NCI-H146 treated with DMSO at 0.1 percent for 48 hours (cell line): ENCODE data around the gene MED27.
A peak's percentile ranks its signal among the peaks of the same experiment; 100 is the strongest.

Experiments used
- DNase-seq: peaks from one replicate; lab custom pipeline; 2025; ENCODE audit not compliant: unreplicated experiment; lab: John Stamatoyannopoulos, UW

The MED27 gene

DNA sequence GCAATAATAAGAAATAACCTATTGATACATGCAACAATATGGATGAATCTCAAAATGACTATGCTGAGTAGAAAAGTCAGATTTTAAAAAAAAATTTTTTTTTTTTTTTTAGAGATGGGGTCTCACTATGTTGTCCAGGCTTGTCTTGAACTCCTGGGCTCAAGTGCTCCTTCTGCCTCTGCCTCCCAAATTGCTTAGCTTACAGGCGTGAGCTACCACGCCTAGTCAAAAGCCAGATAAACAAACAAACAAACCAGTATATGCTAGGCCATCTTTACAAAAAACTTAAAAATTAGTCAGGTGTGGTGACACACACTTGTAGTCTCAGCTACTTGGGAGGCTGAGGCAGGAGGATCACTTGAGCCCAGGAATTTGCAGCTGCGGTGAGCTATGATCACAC, 79.0 kb downstream of the MED27 start:
- DNase-seq = no peak

- no peak for DNase-seq
Observed at GRCh38 chr9:131999692-132000551, 79.7 kb downstream of the MED27 start.

GRCh38 chr9:131997779-131998178, 81.9 kb downstream of the MED27 start:
- DNase-seq = no peak

DNA sequence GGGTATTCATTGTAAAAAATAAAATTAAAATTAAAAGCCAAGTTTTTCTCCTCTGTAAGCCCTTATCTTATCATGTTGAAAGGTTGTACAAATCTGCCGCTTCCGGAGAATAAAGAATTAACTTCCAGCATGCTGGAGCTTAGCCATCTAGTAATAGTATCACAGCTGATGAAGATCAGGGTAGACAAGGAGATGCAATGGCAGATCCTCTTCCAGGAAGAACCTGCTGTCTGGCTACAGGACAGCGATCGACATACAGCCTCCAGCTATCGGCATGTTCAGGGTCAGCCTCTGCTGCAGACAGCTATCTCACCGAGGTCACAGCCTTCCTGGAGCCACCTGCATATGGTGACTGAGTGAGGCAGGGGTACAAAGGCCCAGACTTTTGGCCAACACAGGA, 82.6 kb downstream of the MED27 start:
- no peak for DNase-seq

- no peak for DNase-seq
Observed at GRCh38 chr9:131995382-131995781, 84.3 kb downstream of the MED27 start.

DNA sequence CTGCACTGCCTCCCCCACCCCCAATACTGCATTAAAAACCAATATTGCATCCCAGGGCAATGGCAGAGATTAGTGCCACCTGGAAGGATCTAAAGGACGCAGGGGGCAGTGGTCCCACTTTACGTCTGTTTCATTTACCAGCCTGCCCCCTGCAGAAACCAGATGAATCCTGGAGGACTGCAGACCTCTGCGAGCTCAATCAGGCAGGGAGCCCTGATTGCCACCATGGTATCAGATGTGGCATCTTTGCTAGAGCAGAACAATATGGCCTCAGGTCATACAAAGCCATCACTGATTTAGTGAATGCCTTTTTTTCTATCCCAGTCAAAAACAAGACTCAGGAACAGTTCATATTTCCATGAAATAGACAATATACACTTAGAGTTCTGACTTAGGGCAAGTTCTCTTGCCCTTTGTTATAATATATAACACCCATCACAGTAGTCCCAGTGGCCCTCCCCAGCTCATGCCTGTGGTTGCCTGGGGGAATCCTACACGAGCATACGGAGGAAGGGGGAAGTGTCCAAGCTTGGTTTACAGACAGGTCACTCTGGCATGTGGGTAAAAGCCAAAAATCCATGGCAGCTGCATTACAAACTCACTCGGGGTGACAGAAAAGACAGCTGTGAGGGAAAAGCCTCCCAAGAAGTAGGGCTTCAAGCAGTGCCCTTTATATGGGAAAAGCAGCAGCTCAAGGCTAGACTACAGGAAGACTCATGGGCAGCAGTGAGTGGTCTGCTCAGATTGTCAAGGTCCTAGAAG, 85.1 kb downstream of the MED27 start:
- DNase-seq = no peak

DNA sequence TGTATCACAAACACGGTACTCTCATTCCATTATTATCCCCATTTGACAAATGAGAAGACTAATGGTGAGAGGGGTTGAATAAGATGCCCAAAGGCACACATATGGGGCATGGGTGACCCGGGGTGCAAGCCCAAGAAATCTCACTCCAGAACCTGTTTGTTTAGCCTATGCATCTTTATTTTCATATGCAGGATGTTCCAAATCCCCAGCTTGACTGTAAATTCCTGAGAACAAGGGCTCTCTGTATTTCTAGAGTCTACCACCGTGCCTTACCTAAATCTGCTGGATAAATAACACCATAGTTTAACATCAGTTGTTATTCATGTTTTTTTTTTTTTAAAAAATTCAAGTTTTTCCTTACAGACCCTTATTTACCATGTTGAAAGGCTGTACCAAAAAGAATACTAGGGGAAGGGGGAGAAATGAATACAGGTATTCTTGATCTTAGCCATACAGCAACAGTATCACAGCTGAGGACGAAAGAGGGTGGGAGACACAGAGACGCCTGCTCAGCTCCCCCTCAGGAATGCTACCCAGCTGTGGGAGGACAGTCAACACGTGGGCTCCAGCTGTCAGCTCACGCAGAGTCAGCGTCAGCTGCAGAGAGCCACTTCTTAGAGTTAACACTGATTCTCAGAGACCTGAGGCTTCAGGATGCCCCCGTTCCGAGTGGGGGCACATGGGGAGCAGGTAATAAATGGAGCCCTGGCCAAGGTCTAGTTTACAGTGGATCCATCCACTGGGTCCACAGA, 86.6 kb downstream of the MED27 start:
- DNase-seq = no peak

GRCh38 chr9:131987232-131987631, 92.4 kb downstream of the MED27 start:
- no peak for DNase-seq

DNA sequence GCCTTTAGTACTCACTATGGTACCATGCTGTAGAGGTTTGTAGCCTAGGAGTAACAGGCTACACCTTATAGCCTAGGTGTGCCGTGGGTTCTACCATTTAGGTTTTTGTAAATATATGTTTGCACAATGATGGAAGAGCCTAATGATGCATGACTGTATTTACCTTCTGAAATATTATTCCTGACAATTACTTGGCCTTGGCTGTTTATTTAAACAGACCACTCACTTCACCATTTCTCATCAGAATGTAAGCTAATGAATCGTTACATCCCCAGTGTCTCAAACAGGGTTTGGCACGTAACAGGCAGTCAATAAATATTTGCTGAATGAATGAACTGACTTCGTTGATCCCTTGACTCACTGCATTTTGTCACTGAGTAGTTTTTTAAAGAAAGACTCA, 93.1 kb downstream of the MED27 start:
- peak; percentile 72 for DNase-seq

DNA sequence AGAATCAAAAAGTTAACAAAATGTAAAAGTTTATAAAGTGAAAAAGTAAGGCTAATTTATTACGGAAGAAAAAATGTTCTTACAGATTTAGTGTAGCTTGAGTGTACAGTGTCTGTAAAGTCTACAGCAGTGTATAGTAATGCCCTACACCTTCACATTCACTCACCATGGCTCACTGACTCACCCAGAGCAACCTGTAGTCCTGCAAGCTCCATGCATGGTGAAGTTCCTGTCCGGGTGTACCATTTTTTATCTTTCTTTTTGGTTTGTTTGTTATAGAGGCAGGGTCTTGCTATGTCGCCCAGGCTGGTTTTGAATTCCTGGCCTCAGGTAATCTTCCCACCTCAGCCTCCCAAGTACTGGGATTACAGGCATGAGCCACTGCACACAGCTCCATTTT, 93.6 kb downstream of the MED27 start:
- no peak for DNase-seq

DNA sequence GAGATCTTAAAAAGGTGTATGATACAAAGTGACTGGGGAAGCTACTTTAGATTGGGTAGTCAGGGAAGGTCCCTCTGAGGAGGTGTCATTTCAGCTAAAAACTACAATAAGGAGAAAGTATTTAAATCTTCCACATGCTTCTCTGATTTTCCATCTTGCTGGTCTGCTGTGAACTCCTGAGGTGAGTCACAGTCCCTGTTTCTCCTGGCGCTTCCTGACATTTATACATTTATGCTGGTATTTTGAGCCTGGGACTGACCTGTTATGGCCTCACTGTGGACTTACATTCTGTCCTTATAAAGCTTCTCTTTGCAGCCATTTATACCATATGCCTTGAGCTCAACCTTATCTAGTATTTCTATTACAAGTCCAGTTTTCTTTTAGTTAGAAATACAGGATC, 95.1 kb downstream of the MED27 start:
- no peak for DNase-seq

DNA sequence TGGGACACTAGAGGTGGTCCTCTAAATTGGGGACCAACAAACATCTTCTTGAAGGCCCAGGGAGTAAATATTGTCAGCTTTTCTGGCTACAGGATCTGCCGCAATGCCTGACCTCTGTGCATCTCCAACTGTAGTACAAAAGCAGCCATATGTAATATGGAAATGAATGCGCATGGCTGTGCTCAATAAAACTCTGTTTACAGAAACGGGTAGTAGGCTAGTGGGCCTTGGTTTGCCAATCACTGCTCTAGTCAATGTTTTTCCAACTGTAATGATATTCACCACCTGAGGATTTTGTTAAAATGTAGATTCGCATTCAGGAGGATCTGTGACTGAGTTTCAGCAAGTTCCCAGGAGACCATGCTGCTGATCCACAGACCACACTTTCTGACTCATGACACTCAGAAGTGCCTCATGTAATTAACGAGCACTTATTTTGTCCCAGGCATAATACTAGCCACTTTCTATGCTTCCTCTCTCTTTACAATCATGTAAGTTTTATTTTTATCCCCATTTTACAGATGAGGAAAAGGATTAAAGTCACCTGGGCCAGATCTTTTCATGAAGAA, 96.9 kb downstream of the MED27 start:
- DNase-seq = no peak

DNA sequence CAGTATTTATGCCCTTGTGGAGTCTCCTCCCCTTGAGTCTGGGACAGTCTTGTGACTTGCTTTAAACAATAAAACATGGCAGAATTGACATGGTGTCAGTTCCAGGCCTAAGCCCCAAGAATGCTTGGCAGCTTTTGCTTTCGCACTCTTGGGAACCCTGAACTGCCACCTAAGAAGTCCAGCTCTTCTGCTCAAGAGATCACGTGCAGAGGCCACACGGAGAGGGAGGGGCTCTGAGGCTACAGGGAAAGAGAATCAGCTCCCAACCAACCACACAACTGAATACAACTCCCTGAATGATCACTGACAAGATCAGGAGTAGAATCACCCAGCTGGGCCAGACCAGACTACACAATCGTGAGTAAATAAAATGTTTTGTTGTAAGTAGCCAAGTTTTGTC, 97.6 kb downstream of the MED27 start:
- no peak for DNase-seq

- no peak for DNase-seq
Observed at GRCh38 chr9:131981116-131981776, 98.4 kb downstream of the MED27 start.

DNA sequence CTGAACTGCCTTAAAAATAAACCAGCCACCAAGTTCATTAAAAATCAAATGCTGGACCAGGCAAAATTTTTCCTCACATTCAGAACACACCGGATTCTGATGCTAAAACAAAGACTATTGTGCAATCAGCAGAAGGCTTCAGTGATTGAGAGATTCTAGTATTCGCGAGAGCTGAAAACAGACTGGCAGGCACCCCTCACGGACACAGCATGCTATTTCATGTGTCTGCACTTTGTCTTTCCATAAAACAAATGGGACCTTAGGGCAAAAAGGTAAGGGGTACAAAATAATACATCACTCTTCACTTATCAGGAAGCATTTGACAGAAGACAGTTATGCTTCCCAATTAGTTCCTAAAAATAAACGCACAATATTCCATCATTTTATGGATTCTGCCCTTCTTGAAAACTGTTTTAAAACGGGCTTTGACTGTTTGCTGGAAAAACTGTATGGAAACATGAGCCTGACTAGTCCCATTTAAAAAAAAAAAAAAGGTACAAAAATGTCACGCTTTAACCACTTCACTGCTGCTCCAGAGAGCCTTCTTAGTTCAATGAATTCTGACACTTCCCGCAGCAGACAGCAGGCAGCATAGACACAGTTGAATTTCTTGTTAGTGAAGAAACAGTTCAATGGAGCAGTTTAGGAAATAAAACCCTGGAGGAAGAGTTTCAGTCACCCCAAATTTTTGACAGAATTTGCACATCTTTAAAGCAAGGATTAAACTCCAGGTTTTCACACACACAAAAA, 99.2 kb downstream of the MED27 start:
- no peak for DNase-seq

DNA sequence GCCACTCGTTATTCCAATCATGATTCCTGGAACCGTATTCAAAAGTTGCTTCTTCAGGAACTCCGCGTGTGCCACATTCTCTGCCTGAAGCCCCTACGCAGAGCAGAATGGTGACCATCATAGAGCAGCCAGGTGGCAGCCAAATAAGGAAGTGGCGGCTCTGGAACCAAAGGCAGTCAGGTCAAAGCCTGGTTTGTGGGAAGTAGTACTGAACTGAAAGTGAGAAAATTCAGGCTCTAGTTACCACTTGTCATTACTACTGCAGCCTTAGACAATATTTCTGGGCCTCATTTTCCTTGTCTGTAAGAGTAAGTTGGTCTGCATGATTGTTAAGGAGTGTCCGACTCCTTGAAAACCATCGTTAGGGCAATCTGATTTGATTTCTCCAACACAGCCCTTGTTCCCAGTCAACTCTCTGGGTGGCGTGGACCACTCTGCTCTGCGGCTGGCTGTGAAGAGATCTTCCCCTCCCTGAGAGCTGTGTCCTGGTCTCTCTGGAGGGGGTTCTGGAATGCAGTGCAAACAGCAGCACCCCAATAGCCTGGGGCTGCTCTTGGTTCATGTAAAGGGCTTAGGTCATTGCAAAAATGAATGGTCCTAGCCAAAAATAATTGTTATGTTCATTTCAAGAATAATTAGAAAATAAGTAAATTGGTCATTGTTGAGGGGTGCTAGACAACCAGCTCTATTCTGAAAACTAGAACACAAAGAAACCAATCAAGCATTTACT, 102.4 kb downstream of the MED27 start:
- no peak for DNase-seq

- no peak for DNase-seq
Observed at GRCh38 chr9:131976157-131977108, 103.2 kb downstream of the MED27 start.

DNA sequence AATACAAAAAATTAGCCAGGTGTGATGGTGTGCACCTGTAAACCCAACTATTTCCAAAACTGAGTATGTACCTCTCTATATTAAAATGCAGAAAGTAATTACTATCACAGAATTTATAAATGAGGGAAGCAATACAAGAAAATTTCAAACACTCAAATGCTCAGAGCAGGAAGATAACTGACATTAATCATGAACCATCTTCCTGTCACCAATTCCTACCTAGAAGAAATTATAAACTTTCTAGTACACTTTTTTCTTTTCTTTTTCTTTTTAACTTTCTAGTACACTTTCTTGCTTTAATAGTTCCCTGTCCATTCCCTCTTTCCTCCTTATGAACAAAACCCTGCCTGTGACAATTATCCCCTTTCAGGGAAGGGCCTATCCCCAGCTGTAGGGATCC, 106.8 kb downstream of the MED27 start:
- no peak for DNase-seq
